ENCODE results near the gene GK.
"Not testable (repeated sequence)": the region's sequence is repeated elsewhere in the genome, so short reads cannot be mapped to it uniquely, and the experiment has no call there.

GK gene

GRCh38 chrX:30639702-30640101 lies 13.5 kb upstream of the GK start:
- not testable (repeated sequence) for H3K36me3 Mint-ChIP-seq, H3K4me3 Mint-ChIP-seq, H3K27me3 Mint-ChIP-seq, H3K9me3 Mint-ChIP-seq, H3K27ac Mint-ChIP-seq
- peaks cover 10% of the 10 kb centered on the region for H3K4me1 Mint-ChIP-seq

GRCh38 chrX:30642642-30643041 lies 10.6 kb upstream of the GK start:
- Mint-ChIP-seq H3K9me3 (no peaks in the 10 kb centered on the region), H3K36me3 (no peaks in the 10 kb centered on the region), H3K4me1 (peaks cover 10% of the 10 kb centered on the region), H3K27me3 (no peaks in the 10 kb centered on the region), H3K4me3 (no peak overlapping the region), H3K27ac (no peak overlapping the region)

GRCh38 chrX:30643313-30643821 lies 9.9 kb upstream of the GK start:
- Mint-ChIP-seq H3K4me3 (no peak overlapping the region), H3K36me3 (no peaks in the 10 kb centered on the region), H3K9me3 (no peaks in the 10 kb centered on the region), H3K27ac (peak overlapping the region; percentile 30), H3K27me3 (no peaks in the 10 kb centered on the region), H3K4me1 (peaks cover 10% of the 10 kb centered on the region)

GRCh38 chrX:30649859-30650258 lies 3.4 kb upstream of the GK start:
- Mint-ChIP-seq H3K27ac (peak overlapping the region; percentile 98), H3K36me3 (no peaks in the 10 kb centered on the region), H3K4me1 (peaks cover 20% of the 10 kb centered on the region), H3K4me3 (peak overlapping the region; percentile 38), H3K9me3 (no peaks in the 10 kb centered on the region), H3K27me3 (no peaks in the 10 kb centered on the region)

GRCh38 chrX:30652527-30653414 lies 452 bp upstream of the GK start:
- Mint-ChIP-seq H3K27ac (peak overlapping the region; percentile 99), H3K9me3 (no peaks in the 10 kb centered on the region), H3K27me3 (no peaks in the 10 kb centered on the region), H3K4me1 (peaks cover 31% of the 10 kb centered on the region), H3K4me3 (peak overlapping the region; percentile 92), H3K36me3 (no peaks in the 10 kb centered on the region)

GRCh38 chrX:30654386-30654785 lies 1.2 kb downstream of the GK start:
- not testable (repeated sequence) for H3K9me3 Mint-ChIP-seq, H3K36me3 Mint-ChIP-seq, H3K27me3 Mint-ChIP-seq
- Mint-ChIP-seq H3K27ac (peak overlapping the region; percentile 35), H3K4me3 (peak overlapping the region; percentile 92), H3K4me1 (peaks cover 35% of the 10 kb centered on the region)

- H3K27ac Mint-ChIP-seq = peak overlapping the region; percentile 70
- H3K4me1 Mint-ChIP-seq = peaks cover 28% of the 10 kb centered on the region
- H3K36me3 Mint-ChIP-seq = peaks cover 2% of the 10 kb centered on the region
- H3K27me3 Mint-ChIP-seq = no peaks in the 10 kb centered on the region
- no peaks in the 10 kb centered on the region for H3K9me3 Mint-ChIP-seq
- H3K4me3 Mint-ChIP-seq = peak overlapping the region; percentile 80
These were observed 1.9 kb downstream of the GK start for GRCh38 chrX:30654989-30655607.

GRCh38 chrX:30655991-30656390 lies 2.8 kb downstream of the GK start:
- Mint-ChIP-seq H3K27ac (peak overlapping the region; percentile 17), H3K4me3 (no peak overlapping the region), H3K4me1 (peaks cover 25% of the 10 kb centered on the region), H3K36me3 (peaks cover 2% of the 10 kb centered on the region), H3K27me3 (no peaks in the 10 kb centered on the region), H3K9me3 (no peaks in the 10 kb centered on the region)

- H3K4me1 Mint-ChIP-seq = peaks cover 22% of the 10 kb centered on the region
- H3K9me3 Mint-ChIP-seq = no peaks in the 10 kb centered on the region
- H3K27me3 Mint-ChIP-seq = no peaks in the 10 kb centered on the region
- H3K36me3 Mint-ChIP-seq = peaks cover 3% of the 10 kb centered on the region
- peak overlapping the region; percentile 88 for H3K27ac Mint-ChIP-seq
- peak overlapping the region; percentile 75 for H3K4me3 Mint-ChIP-seq
These were observed 4.3 kb downstream of the GK start for GRCh38 chrX:30657196-30658161.

GRCh38 chrX:30659421-30659820 lies 6.2 kb downstream of the GK start:
- peak overlapping the region; percentile 68 for H3K27ac Mint-ChIP-seq
- peaks cover 3% of the 10 kb centered on the region for H3K36me3 Mint-ChIP-seq
- no peaks in the 10 kb centered on the region for H3K27me3 Mint-ChIP-seq
- no peaks in the 10 kb centered on the region for H3K9me3 Mint-ChIP-seq
- peaks cover 22% of the 10 kb centered on the region for H3K4me1 Mint-ChIP-seq
- H3K4me3 Mint-ChIP-seq = no peak overlapping the region

GRCh38 chrX:30661228-30661627 lies 8.0 kb downstream of the GK start:
- Mint-ChIP-seq H3K9me3 (no peaks in the 10 kb centered on the region), H3K27ac (peak overlapping the region; percentile 19), H3K36me3 (peaks cover 3% of the 10 kb centered on the region), H3K27me3 (no peaks in the 10 kb centered on the region), H3K4me3 (no peak overlapping the region), H3K4me1 (peaks cover 17% of the 10 kb centered on the region)

GRCh38 chrX:30663322-30663721 lies 10.1 kb downstream of the GK start:
- Mint-ChIP-seq H3K27me3 (no peaks in the 10 kb centered on the region), H3K4me1 (peaks cover 10% of the 10 kb centered on the region)

GRCh38 chrX:30665471-30665870 lies 12.2 kb downstream of the GK start:
- H3K4me1 Mint-ChIP-seq = peaks cover 6% of the 10 kb centered on the region
- H3K27ac Mint-ChIP-seq = no peak overlapping the region
- H3K9me3 Mint-ChIP-seq = no peaks in the 10 kb centered on the region
- H3K27me3 Mint-ChIP-seq = no peaks in the 10 kb centered on the region
- H3K4me3 Mint-ChIP-seq = no peak overlapping the region
- H3K36me3 Mint-ChIP-seq = peaks cover 14% of the 10 kb centered on the region

More at GRCh38 chrX:30663322-30663721, 10.1 kb downstream of the GK start:
- Mint-ChIP-seq H3K9me3 (no peaks in the 10 kb centered on the region), H3K27ac (no peak overlapping the region), H3K4me3 (no peak overlapping the region), H3K36me3 (peaks cover 6% of the 10 kb centered on the region)

GRCh38 chrX:30666094-30666493 lies 12.9 kb downstream of the GK start:
- Mint-ChIP-seq H3K27ac (no peak overlapping the region), H3K27me3 (no peaks in the 10 kb centered on the region), H3K36me3 (peaks cover 14% of the 10 kb centered on the region), H3K4me1 (peaks cover 5% of the 10 kb centered on the region), H3K9me3 (no peaks in the 10 kb centered on the region), H3K4me3 (no peak overlapping the region)

GRCh38 chrX:30668581-30668980 lies 15.4 kb downstream of the GK start:
- Mint-ChIP-seq H3K27ac (no peak overlapping the region), H3K4me3 (no peak overlapping the region), H3K9me3 (no peaks in the 10 kb centered on the region), H3K36me3 (peaks cover 12% of the 10 kb centered on the region), H3K27me3 (no peaks in the 10 kb centered on the region), H3K4me1 (no peaks in the 10 kb centered on the region)

All from activated naive CD4-positive, alpha-beta T cell treated with anti-CD3 and anti-CD28 coated beads, Interleukin-2, amount 50 U/mL, for 24 hours (primary cell).